ENCODE results near the gene TSEN34. TPM values are rescaled to one million over a fixed set of nuclear protein-coding genes. Genes with fewer than 3 reads are reported as not detected.
"Not testable (repeated sequence)": the region's sequence is repeated elsewhere in the genome, so short reads cannot be mapped to it uniquely, and the experiment has no call there.

The TSEN34 gene
- polyA plus RNA-seq, 6 donors from 2014 or later, result 22.3 to 40.0 (median 32.1) TPM

DNA sequence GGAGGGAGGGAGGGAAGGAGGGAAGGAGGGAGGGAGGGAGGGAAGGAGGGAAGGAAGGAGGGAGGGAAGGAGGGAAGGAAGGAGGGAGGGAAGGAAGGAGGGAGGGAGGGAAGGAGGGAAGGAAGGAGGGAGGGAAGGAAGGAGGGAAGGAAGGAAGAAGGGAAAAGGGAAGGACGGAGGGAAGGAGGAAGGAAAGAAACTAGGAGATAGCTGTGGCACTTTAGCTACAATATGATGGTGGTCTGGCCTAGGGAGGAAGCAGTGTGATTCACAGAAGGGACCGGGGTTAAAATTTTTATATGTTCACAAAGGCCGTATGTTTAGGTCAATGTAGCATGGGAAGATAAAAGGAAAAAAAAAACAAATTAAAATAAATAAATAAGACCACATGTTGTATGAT, 9.2 kb upstream of the TSEN34 start:
- H3K4me3 Mint-ChIP-seq; DNase-seq; ATAC-seq (ENCODE audit: low read depth in 2 of 2); H3K27ac Mint-ChIP-seq; H3K4me1 Mint-ChIP-seq; H3K36me3 Mint-ChIP-seq; H3K27me3 Mint-ChIP-seq; H3K9me3 Mint-ChIP-seq: not testable (repeated sequence)

DNA sequence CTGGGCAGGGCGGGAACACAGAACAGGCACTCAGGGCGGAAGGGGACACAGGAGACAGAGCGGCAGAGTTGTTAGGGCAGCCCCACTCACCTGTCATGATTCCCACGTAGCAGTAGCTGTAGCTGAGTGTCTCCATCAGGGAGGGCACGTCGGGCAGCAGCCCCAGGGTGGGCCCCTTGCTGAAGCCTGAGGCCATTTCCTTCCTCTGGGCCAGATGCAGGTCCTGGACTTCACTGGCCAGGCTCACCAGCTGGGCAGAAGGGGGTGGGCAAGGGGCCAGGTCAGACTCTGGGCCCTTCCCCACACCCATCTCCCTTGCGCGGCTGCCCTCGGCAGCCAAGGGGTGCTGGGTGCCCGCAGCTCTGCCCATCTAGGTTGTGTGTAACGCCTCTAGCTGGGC, 7.7 kb upstream of the TSEN34 start:
- DNase-seq (no peak), ATAC-seq (ENCODE audit: low read depth in 2 of 2) (no peak)
- no peaks in the 10 kb centered on the region for H3K9me3 Mint-ChIP-seq
- H3K4me1 Mint-ChIP-seq, result peaks cover 9 to 18% (median 17%) of the 10 kb centered on the region in 3 donors
- H3K27ac Mint-ChIP-seq, result no peak overlapping the region
- no peaks in the 10 kb centered on the region for H3K27me3 Mint-ChIP-seq
- no peaks in the 10 kb centered on the region for H3K36me3 Mint-ChIP-seq
- H3K4me3 Mint-ChIP-seq, result no peak overlapping the region

DNA sequence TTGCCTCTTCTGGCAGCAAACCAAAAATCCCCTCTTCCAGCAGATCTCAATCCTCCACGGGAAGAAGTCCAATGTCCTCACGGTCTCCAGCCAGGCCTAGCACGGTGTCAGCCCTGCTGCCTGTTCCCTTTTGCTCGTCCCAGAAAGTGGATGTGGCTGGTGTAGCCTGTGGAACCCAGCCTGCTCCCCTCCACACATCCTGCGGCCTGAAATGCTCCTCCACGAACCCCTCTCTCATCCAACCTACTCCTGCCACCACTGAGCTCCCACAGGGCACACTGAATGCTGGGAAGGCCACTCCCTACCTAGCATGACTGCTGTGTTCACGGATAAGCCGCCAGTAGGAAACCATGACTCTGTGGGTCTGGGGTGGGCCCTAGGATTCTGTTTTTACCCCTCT, 4.8 kb upstream of the TSEN34 start:
- Mint-ChIP-seq H3K27me3 (no peaks in the 10 kb centered on the region), H3K36me3 (no peaks in the 10 kb centered on the region), H3K27ac (no peak overlapping the region), H3K4me3 (peak overlapping the region in 2 of 8 donors; percentile 9 to 77), H3K4me1 (peaks cover 18 to 24% (median 22%) of the 10 kb centered on the region in 3 donors), H3K9me3 (no peaks in the 10 kb centered on the region)
- ATAC-seq (ENCODE audit: low read depth in 2 of 2), result no peak
- no peak for DNase-seq

DNA sequence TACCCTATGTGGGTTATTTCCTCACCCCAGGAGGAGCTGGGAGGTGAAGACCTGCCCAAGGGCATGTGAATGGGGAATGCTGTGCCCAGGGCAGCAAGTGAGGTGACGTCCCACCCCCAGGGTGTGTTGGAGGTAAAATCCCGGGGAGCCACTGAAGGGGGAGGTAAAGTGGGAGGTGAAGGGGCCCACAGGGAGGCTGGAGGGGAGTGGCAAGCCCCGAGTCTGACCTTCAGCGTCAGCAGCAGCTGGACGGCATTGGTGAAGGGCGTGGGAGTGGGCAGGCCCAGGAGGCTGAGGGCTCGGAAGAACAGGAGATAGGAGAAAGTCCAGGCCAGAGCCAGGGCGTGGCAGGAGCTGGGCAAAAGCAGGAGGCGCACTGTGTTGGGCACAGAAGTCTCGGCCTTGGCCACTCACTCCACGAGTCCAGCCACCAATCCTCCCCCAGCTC, 4.2 kb upstream of the TSEN34 start:
- Mint-ChIP-seq H3K4me3 (peak overlapping the region in 6 of 8 donors; percentile 22 to 99 (median 84)), H3K27ac (peak overlapping the region in 2 of 6 donors; percentile 63 to 99), H3K9me3 (no peaks in the 10 kb centered on the region), H3K4me1 (peaks cover 23 to 29% (median 28%) of the 10 kb centered on the region in 3 donors), H3K27me3 (no peaks in the 10 kb centered on the region), H3K36me3 (no peaks in the 10 kb centered on the region)
- ATAC-seq (ENCODE audit: low read depth in 2 of 2) (no peak), DNase-seq (no peak)

DNA sequence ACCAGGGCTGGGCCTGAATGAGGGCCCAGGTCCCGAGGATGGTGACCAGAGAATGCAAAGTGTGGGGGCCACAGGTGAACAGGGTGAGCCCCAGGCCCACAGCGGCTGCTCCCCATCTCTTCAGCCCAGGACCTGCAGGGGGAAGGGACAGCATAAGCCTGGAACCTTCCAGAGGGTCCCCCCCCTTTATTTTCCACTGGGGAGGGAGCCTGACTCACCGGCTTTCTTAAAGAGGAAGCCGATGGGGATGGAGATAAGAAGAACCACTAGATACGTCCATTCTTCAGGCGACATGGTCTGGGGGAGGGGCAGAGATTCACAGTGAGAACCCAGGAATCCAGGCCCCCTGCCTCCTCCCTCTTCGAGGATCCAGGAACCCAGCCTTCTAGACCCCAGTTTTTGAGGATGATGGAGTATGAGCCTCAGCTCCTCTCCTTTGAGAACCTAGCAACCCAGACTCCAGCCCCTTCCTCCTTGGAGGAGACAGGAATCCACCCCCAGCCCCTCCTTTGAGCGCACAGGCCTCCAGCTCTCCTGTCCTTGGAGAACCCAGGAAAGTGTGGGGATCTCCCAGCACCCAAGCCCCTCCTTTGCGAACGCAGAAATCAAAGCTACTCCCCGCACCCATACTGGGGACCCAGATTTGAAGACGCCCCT, 2.8 kb upstream of the TSEN34 start:
- ATAC-seq (ENCODE audit: low read depth in 2 of 2) (no peak), DNase-seq (no peak)
- Mint-ChIP-seq H3K4me3 (peak overlapping the region; percentile 76 to 99 (median 92)), H3K27me3 (no peaks in the 10 kb centered on the region), H3K36me3 (no peaks in the 10 kb centered on the region), H3K4me1 (peaks cover 35 to 37% (median 36%) of the 10 kb centered on the region in 3 donors), H3K9me3 (no peaks in the 10 kb centered on the region), H3K27ac (peak overlapping the region; percentile 39 to 99 (median 86))

DNA sequence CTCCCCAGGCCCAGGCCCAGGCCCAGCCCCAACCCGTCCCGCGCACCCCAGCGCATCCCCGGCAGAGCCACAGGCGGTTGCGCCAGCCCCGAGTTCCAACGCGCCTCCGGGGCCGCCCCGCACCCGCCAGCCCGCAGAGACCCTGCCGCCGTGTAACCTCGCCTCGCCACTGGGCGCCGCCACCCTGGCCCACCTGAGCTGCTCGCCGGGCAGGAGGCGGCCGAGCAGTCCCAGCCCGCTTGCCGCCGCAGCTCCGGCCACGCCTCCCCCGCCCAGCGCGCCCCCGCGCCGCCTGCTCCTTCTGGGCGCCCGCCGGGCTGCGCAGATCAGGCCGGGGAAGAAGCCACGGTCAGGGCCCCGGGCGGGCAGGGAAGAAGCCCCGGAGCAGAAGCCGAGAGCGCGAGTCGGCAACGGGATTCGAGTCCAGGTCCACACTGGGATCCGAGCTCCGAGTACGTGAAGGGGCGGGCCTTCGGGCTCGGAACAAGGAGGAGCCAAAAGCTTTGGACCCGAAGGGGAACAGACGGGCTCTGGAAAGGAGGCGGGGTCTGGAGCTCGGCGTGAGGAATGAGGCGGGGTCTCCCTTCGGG, 1.9 kb upstream of the TSEN34 start, which contains the start of gene MBOAT7:
Gene MBOAT7, minus strand, starts transcription at position 436 of the 590 bp plus-strand sequence. CDS start 1,072 bp downstream, outside the sequence.
- Mint-ChIP-seq H3K9me3 (no peaks in the 10 kb centered on the region), H3K27ac (peak within 1 kb of the TSS; percentile 99 to 100 (median 100)), H3K36me3 (no peaks in the 10 kb centered on the region), H3K4me1 (peaks cover 33 to 37% (median 35%) of the 10 kb centered on the region in 3 donors), H3K27me3 (no peaks in the 10 kb centered on the region), H3K4me3 (peak within 1 kb of the TSS; percentile 91 to 100 (median 98))
- DNase-seq (no peak), ATAC-seq (ENCODE audit: low read depth in 2 of 2) (peak; percentile 3 to 10)

DNA sequence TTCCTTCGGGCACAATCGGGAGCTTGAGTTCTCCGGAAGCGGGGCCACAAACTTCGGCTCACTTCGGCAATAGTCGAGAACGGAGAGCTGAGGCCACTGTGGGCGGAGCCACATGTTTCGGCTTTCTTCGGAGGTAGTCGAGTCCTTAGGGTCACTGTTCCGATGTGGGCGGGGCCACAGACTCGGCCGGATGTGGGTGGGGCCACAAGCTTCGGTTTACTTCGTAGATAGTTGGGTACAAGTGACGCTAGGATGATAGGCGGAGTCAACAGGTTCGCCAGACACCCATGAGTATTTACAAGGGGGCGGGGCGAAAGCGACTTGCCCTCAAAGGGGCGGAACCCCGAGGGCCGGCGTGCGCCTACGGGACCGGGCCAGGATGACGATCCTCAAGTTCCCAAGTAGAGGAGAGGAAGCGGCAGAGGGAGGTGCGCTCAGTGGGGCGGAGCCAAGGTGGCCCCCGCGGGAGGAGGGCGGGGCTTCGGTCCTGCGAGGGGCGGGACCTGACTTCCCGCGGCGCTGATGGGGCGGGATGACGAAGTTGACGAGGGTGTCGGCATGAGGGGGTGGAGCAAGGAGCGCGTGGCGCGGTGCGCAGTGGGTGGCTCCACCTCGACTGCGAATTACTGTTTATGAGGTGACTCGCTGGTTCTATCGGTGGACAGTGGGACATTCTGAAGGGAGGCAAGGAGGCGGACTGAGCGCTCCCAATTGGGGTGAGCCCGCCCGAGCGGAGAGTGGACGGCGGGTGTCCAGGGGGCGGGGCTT, 1.2 kb upstream of the TSEN34 start:
- peak overlapping the region; percentile 91 to 100 (median 98) for H3K4me3 Mint-ChIP-seq
- no peaks in the 10 kb centered on the region for H3K36me3 Mint-ChIP-seq
- no peaks in the 10 kb centered on the region for H3K27me3 Mint-ChIP-seq
- peak overlapping the region; percentile 99 to 100 (median 100) for H3K27ac Mint-ChIP-seq
- ATAC-seq (ENCODE audit: low read depth in 2 of 2) (peak; percentile 48 to 49), DNase-seq (peak; percentile 99)
- H3K4me1 Mint-ChIP-seq, result peaks cover 33 to 37% (median 35%) of the 10 kb centered on the region in 3 donors
- no peaks in the 10 kb centered on the region for H3K9me3 Mint-ChIP-seq

DNA sequence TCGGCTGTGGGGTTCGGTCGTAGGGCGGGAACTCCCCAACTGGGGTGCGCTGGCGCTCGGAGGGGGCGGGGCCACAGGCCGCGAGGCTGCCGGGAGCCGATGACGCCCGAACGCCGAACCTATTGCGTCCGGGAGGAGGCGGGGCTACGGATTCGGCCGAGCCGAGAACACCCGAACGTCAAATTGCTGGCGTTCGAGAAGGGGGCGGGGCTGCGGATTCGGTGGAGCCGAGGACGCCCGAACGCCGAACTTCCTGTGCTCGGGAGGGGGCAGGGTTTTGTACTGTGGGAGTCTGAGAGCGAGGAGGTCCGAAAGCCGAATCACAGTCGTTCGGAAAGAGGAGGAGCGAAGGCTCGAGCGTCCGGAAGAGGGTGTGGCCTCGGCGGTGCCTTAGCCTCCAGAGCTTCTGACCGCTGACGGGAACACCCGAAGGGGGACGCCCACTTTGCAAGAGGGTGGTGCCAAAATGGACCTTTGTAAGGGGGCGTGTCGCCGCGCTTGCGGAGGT, 551 bp upstream of the TSEN34 start:
- Mint-ChIP-seq H3K4me1 (peaks cover 31 to 38% (median 37%) of the 10 kb centered on the region in 3 donors), H3K27ac (peak overlapping the region; percentile 99 to 100 (median 100)), H3K27me3 (no peaks in the 10 kb centered on the region), H3K36me3 (peaks cover 3 to 5% of the 10 kb centered on the region in 2 donors), H3K4me3 (peak overlapping the region; percentile 91 to 100 (median 98)), H3K9me3 (no peaks in the 10 kb centered on the region)
- DNase-seq, result peak; percentile 100
- peak; percentile 58 to 61 for ATAC-seq (ENCODE audit: low read depth in 2 of 2)

DNA sequence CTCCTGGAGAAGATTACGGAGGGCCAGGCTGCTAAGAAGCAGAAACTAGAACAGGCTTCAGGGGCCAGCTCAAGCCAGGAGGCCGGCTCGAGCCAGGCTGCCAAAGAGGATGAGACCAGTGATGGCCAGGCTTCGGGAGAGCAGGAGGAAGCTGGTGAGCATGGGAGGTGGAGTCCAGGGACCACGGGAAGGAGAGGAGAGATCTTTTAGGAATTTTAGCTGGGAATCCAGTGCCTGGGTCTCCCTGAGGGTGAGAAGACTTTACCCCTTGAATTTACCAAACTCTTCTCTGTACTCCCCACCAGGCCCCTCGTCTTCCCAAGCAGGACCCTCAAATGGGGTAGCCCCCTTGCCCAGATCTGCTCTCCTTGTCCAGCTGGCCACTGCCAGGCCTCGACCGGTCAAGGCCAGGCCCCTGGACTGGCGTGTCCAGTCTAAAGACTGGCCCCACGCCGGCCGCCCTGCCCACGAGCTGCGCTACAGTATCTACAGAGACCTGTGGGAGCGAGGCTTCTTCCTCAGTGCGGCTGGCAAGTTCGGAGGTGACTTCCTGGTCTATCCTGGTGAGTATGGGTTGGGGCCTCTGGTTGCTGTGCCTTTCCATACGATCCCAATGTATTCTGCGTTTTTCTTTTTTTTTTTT, 824 bp downstream of the TSEN34 start:
- peaks cover 30 to 37% (median 32%) of the 10 kb centered on the region in 3 donors for H3K4me1 Mint-ChIP-seq
- H3K9me3 Mint-ChIP-seq, result no peaks in the 10 kb centered on the region
- H3K4me3 Mint-ChIP-seq, result peak overlapping the region; percentile 79 to 100 (median 93)
- H3K27me3 Mint-ChIP-seq, result no peaks in the 10 kb centered on the region
- peaks cover 5 to 6% of the 10 kb centered on the region in 2 donors for H3K36me3 Mint-ChIP-seq
- ATAC-seq (ENCODE audit: low read depth in 2 of 2) (no peak), DNase-seq (no peak)
- peak overlapping the region; percentile 63 to 99 (median 93) for H3K27ac Mint-ChIP-seq

DNA sequence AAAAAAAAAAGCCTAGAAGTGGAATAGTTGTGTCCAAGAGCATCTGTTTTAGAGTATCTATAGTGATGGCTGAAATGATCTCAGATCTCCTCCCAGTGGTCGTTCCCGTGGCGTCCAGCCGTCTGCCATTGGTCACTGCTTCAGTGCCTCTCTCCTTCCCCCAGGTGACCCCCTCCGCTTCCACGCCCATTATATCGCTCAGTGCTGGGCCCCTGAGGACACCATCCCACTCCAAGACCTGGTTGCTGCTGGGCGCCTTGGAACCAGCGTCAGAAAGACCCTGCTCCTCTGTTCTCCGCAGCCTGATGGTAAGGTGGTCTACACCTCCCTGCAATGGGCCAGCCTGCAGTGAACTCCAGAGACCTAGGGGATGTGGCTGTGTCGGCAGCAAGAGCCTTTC, 1.9 kb downstream of the TSEN34 start:
- no peak for ATAC-seq (ENCODE audit: low read depth in 2 of 2)
- no peaks in the 10 kb centered on the region for H3K27me3 Mint-ChIP-seq
- DNase-seq, result no peak
- H3K9me3 Mint-ChIP-seq, result no peaks in the 10 kb centered on the region
- H3K27ac Mint-ChIP-seq, result peak overlapping the region in 2 of 6 donors; percentile 20 to 76
- H3K36me3 Mint-ChIP-seq, result peaks cover 5 to 6% of the 10 kb centered on the region in 2 donors
- peak overlapping the region in 7 of 8 donors; percentile 29 to 100 (median 89) for H3K4me3 Mint-ChIP-seq
- H3K4me1 Mint-ChIP-seq, result peaks cover 22 to 30% (median 22%) of the 10 kb centered on the region in 3 donors

DNA sequence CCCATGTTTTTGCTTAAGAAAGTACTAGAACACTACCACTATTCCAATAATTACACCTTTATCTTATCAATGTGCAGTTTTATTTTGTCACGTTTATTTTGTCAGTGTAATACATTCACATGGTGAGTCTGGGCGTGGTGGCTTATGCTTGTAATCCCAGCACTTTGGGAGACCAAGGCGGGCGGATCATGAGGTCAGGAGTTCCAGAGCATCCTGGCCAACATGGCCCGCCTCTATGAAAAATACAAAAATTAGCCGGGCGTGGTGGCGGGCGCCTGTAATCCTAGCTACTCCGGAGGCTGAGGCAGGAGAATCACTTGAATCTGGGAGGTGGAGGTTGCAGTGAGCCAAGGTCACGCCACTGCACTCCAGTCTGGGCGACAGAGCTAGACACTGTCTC, 3.4 kb downstream of the TSEN34 start:
- H3K36me3 Mint-ChIP-seq; ATAC-seq (ENCODE audit: low read depth in 2 of 2); H3K27ac Mint-ChIP-seq; H3K27me3 Mint-ChIP-seq; H3K9me3 Mint-ChIP-seq; DNase-seq: not testable (repeated sequence)
- H3K4me1 Mint-ChIP-seq, result peaks cover 14 to 27% (median 24%) of the 10 kb centered on the region in 3 donors
- peak overlapping the region in 2 of 8 donors; percentile 6 to 68 for H3K4me3 Mint-ChIP-seq

DNA sequence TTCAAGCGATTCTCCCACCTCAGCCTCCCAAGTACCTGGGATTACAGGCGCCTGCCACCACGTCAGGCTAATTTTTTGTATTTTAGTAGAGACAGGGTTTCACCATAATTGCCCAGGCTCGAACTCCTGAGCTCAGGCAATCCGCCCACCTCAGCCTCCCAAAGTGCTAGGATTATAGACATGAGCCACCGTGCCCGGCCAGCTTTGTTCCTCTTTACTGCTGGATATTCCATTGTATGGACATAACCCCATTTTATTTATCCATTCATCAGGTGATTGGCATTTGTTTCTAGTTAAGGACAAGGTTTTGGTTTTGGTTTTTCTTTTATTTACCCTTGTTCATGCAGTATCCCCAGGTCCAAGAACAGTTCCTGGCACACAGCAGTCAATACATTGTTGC, 5.4 kb downstream of the TSEN34 start:
- peak overlapping the region in 1 of 6 donors; percentile 28 for H3K27ac Mint-ChIP-seq
- ATAC-seq (ENCODE audit: low read depth in 2 of 2) (no peak), DNase-seq (no peak)
- H3K4me1 Mint-ChIP-seq, result peaks cover 20 to 42% (median 24%) of the 10 kb centered on the region in 3 donors
- H3K36me3 Mint-ChIP-seq, result peaks cover 5 to 6% of the 10 kb centered on the region in 2 donors
- no peaks in the 10 kb centered on the region for H3K9me3 Mint-ChIP-seq
- H3K4me3 Mint-ChIP-seq, result peak overlapping the region in 1 of 8 donors; percentile 62
- no peaks in the 10 kb centered on the region for H3K27me3 Mint-ChIP-seq

DNA sequence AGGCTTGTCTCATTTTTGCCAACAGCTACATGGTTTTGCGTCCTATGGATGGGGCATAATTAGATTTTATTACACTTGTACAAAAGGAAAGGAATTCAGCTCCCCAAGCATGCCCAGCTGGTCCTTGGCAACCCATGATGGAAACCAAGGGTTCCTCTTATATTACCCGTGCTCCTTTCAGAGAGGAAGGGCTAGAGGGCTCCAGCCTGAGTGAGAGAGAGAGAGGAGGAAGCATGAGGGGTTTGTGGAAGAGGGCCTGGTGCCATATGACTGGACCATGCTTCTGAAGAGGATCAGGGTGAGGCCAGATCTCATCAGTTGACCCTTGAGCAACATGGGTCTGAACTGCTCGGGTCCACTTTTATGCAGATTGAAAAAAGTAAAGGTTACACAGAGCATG, 6.0 kb downstream of the TSEN34 start:
- Mint-ChIP-seq H3K36me3 (peaks cover 5 to 6% of the 10 kb centered on the region in 2 donors), H3K27ac (no peak overlapping the region), H3K9me3 (no peaks in the 10 kb centered on the region), H3K4me3 (peak overlapping the region in 2 of 8 donors; percentile 62 to 67), H3K27me3 (no peaks in the 10 kb centered on the region), H3K4me1 (peaks cover 18 to 42% (median 22%) of the 10 kb centered on the region in 3 donors)
- no peak for DNase-seq
- ATAC-seq (ENCODE audit: low read depth in 2 of 2), result no peak

Data from naive B cell (primary cell).